Fibroblast of villous mesenchyme (primary cell): ENCODE measurements around the gene NEGR1. TPM values are rescaled to one million over a fixed set of nuclear protein-coding genes. Genes with fewer than 3 reads are reported as not detected.

Experiments
- DNase-seq: peaks from one replicate; pipeline ENCODE4 v3.0.0-alpha.2; 2010; ENCODE audit warnings: low read depth
- H3K4me3 ChIP-seq: 2 replicates; pipeline ENCODE4 v1.5.1; 2011; ENCODE audit warnings: low read depth, mild to moderate bottlenecking, low read length
- CTCF ChIP-seq: IDR thresholded peaks from 2 replicates; pipeline ENCODE4 v1.5.1; 2012; ENCODE audit warnings: low read depth, mild to moderate bottlenecking, low read length; ENCODE audit not compliant: insufficient read depth
- total RNA-seq: library from RNA; depleted of rRNA; stranded (reverse); fragments of >200 nt; gene quantifications from 2 replicates; pipeline ENCODE4 v1.2.3, GENCODE V29; 2012

Gene NEGR1
- total RNA-seq, 1 donor = 13.8 TPM

DNA sequence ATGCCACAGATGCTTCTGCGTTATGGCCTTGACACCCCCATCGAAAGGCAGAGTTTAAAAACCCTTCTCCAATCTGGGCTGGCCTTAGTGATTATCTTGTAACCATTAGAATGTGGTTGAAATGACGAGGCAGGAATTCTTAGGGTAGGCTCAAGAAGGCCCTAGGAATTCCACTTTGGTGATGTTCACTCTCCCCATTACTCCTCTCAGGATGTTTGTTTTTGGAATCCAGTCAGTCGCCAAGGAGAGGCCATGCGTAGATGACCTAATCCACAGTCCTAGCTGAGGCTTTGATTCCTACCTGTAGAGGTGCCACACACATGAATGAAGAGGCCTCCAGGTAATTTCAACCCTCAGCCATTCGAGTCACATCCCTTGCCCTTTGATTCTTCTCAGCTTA is 318.2 kb downstream of the NEGR1 start:
- DNase-seq = no peak
- TF ChIP-seq CTCF = no peak
- no peak overlapping the region for H3K4me3 ChIP-seq

DNA sequence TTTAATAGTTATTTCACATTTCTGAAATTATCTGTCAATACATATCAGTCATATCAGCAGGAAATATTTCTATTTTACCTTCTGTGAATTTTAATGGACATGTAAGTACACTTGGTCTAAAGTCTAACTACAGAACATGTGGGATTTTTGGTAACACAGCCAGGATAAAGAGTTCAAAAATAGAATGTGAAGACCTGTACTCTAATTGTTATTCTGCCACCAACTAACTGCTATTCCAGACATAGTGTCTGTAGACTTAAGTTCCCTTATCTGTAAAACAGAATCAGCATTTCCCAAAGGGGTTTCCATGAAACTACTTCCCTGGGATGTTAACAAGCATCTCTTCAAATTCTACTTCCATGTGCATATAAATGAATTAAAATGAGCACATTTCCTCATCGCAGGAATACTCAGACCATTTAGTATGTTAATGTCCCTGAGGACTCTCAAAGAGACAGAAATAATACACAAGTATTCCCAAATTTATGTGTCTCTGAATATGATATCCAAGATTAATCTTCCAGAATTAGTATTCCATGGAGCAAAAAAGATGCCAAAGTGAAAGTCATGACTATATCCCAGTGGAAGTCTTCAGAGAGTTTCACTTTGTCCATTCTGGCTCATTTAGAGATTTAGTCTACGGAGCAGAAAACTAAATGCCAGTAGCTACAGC is 325.6 kb downstream of the NEGR1 start:
- H3K4me3 ChIP-seq = no peak overlapping the region
- DNase-seq = no peak
- TF ChIP-seq CTCF = no peak

GRCh38 chr1:71950579-71950978 is 331.8 kb downstream of the NEGR1 start:
- no peak overlapping the region for H3K4me3 ChIP-seq
- no peak for DNase-seq
- TF ChIP-seq CTCF = no peak

GRCh38 chr1:71949681-71950080 is 332.7 kb downstream of the NEGR1 start:
- TF ChIP-seq CTCF = no peak
- H3K4me3 ChIP-seq = no peak overlapping the region
- no peak for DNase-seq

- no peak for DNase-seq
- no peak overlapping the region for H3K4me3 ChIP-seq
- TF ChIP-seq CTCF = no peak
Observed at GRCh38 chr1:71948561-71948960, 333.8 kb downstream of the NEGR1 start.

- no peak for DNase-seq
- TF ChIP-seq CTCF = no peak
- no peak overlapping the region for H3K4me3 ChIP-seq
Observed at GRCh38 chr1:71944006-71944405, 338.3 kb downstream of the NEGR1 start.

DNA sequence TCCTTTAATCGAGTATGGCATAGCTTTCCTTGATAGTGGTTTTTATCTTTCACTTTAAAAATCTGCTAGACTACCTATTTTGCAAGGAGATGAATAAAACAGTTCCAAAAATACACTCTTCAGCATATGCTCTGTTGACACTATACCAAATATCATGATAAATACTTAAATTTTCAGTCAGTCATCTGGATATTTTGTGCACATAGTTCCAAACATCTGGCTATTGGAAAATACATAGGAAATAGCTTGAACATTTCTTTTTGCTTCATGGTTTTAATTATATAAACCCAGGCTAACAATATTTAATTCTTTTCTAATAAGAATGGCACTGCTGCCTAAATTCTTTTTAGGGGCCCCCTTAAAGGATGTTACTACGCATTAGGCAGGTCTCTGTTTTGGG is 342.1 kb downstream of the NEGR1 start:
- no peak overlapping the region for H3K4me3 ChIP-seq
- DNase-seq = no peak
- TF ChIP-seq CTCF = no peak
